HepG2 (cell line): ENCODE results near the gene MPZ. TPM values are rescaled to one million over a fixed set of nuclear protein-coding genes. Genes with fewer than 3 reads are reported as not detected.

Source experiments
- ATAC-seq: fragments of 200-7000 bp; cut with Tn5 transposase; 3 replicates; pipeline ENCODE4 v1.9.1; 2020; ENCODE audit warnings: mild to moderate bottlenecking, moderate library complexity
- BruUV-seq: library from RNA; stranded (reverse); fragments of 400-500 nt; replicated peaks from 2 replicates; lab custom pipeline; 2021; lab: Mats Ljungman, UMichigan
- CTCF ChIA-PET: fragments of 300-600 bp; formaldehyde crosslinking; extraction: SDS; loops from one replicate; lab custom pipeline; 2021; ENCODE audit warnings: low total read pairs, inconsistent platforms, low intra/inter-chr PET ratio; lab: Yijun Ruan, JAX
- POLR2A ChIA-PET: fragments of 350-600 bp; sonication (Branson Sonifier 250); formaldehyde crosslinking; loops from one replicate; lab custom pipeline; 2020; ENCODE audit warnings: antibody characterized with exemption, inconsistent platforms; lab: Yijun Ruan, JAX
- DNase-seq: peaks from one replicate; pipeline ENCODE4 v3.0.0-alpha.2; 2015; ENCODE audit warnings: low spot score
- FAIRE-seq: peaks from 3 replicates; lab custom pipeline; 2011; peaks lifted over from hg19 to GRCh38; lab: Jason Lieb, UNC
- H2AFZ ChIP-seq: one replicate; pipeline ENCODE4 v1.6.1; 2011; ENCODE audit warnings: low read length, inconsistent platforms
- H3K27ac ChIP-seq: fragments of 300-600 bp; 3 replicates; pipeline ENCODE4 v1.8.0; 2011; ENCODE audit warnings: mixed run types, mild to moderate bottlenecking, mixed read lengths, low read length, inconsistent platforms; ENCODE audit not compliant: insufficient read depth; ENCODE audit errors: extremely low read length
- H3K27me3 ChIP-seq, 2 experiments: fragments of 200-600 bp in 1 of 2; 2 replicates in 1 of 2; 3 replicates in 1 of 2; pipeline versions ENCODE4 v1.6.0 to v1.8.0; 2011; ENCODE audit warnings: low read length in 2 of 2, mild to moderate bottlenecking in 2 of 2, moderate library complexity in 2 of 2, inconsistent platforms in 1 of 2; ENCODE audit not compliant: insufficient read depth in 2 of 2, control insufficient read depth in 1 of 2
- H3K36me3 ChIP-seq, 2 experiments: fragments of 200-600 bp in 1 of 2; replicated peaks in 1 of 2; 2 replicates in 1 of 2; 3 replicates in 1 of 2; pipeline versions ENCODE4 v1.5.1 to v1.8.0; 2011; ENCODE audit warnings: low read length in 2 of 2, inconsistent platforms in 1 of 2; ENCODE audit not compliant: insufficient read depth in 2 of 2, control insufficient read depth in 1 of 2
- H3K4me1 ChIP-seq: 2 replicates; pipeline ENCODE4 v1.5.1; 2012; ENCODE audit warnings: low read length, inconsistent platforms; ENCODE audit not compliant: insufficient read depth
- H3K4me2 ChIP-seq: 2 replicates; pipeline ENCODE4 v1.6.0; 2011; ENCODE audit warnings: low read depth, low read length, inconsistent platforms
- H3K4me3 ChIP-seq, 3 experiments: fragments of 200-600 bp in 1 of 3; sonication (generic), shearing (Covaris generic) in 1 of 3; replicated peaks in 1 of 3; 2 replicates each; pipeline ENCODE4 v1.5.1; 2011 to 2016; ENCODE audit warnings: low read length in 3 of 3, inconsistent platforms in 2 of 3, low read depth in 2 of 3, mild to moderate bottlenecking in 2 of 3, control low read depth in 1 of 3, mixed read lengths in 1 of 3; ENCODE audit not compliant: insufficient read depth in 1 of 3
- H3K79me2 ChIP-seq: one replicate; pipeline ENCODE4 v1.6.1; 2011; ENCODE audit warnings: low read length, inconsistent platforms; ENCODE audit not compliant: insufficient read depth
- H3K9ac ChIP-seq: 2 replicates; pipeline ENCODE4 v1.6.0; 2011; ENCODE audit warnings: mild to moderate bottlenecking, low read depth, low read length, inconsistent platforms; ENCODE audit not compliant: insufficient read depth
- H3K9me3 ChIP-seq: 2 replicates; pipeline ENCODE4 v1.5.1; 2012; ENCODE audit warnings: mild to moderate bottlenecking, low read length
- H4K20me1 ChIP-seq: 2 replicates; pipeline ENCODE4 v1.6.0; 2011; ENCODE audit warnings: inconsistent platforms, mild to moderate bottlenecking, low read length, moderate library complexity; ENCODE audit not compliant: insufficient read depth
- CBX5 ChIP-seq: sonication (generic); formaldehyde crosslinking; IDR thresholded peaks from 2 replicates; pipeline ENCODE4 v1.4.0; 2020; ENCODE audit warnings: missing genetic modification reagents, borderline replicate concordance
- EHMT2 ChIP-seq: fragments of 200-600 bp; sonication (generic); IDR thresholded peaks from 2 replicates; pipeline ENCODE4 v1.7.0; 2017; ENCODE audit warnings: antibody characterized with exemption, low read depth, low read length, borderline replicate concordance
- FOXA3 ChIP-seq: IDR thresholded peaks from 2 replicates; pipeline ENCODE4 v1.6.1; 2016; ENCODE audit warnings: missing genetic modification reagents, missing compliant biosample characterization
- HNF4G ChIP-seq, 2 experiments: sonication (generic) in 1 of 2; formaldehyde crosslinking in 1 of 2; IDR thresholded peaks; 2 replicates each; pipeline versions ENCODE4 v1.4.0 to v1.6.1; 2011 to 2020; ENCODE audit warnings: borderline replicate concordance in 2 of 2, low read depth in 2 of 2, mild to moderate bottlenecking in 2 of 2, low read length in 1 of 2, missing genetic modification reagents in 1 of 2, moderate library complexity in 1 of 2
- MTF2 ChIP-seq: sonication (generic); formaldehyde crosslinking; IDR thresholded peaks from 2 replicates; pipeline ENCODE4 v1.5.0; 2020; ENCODE audit warnings: missing genetic modification reagents, borderline replicate concordance
- PHB2 ChIP-seq: fragments of 450-650 bp; IDR thresholded peaks from 2 replicates; pipeline ENCODE4 v1.6.1; 2018; ENCODE audit not compliant: partially characterized antibody
- SNAPC4 ChIP-seq: sonication (generic); formaldehyde crosslinking; IDR thresholded peaks from 2 replicates; pipeline ENCODE4 v1.4.0; 2020; ENCODE audit warnings: mild to moderate bottlenecking, missing genetic modification reagents
- SP5 ChIP-seq: IDR thresholded peaks from 2 replicates; pipeline ENCODE4 v1.6.1; 2016; ENCODE audit warnings: low read depth, borderline replicate concordance
- ZBTB2 ChIP-seq: sonication (generic); formaldehyde crosslinking; IDR thresholded peaks from 2 replicates; pipeline ENCODE4 v1.8.0; 2022; ENCODE audit warnings: low read depth, missing genetic modification reagents
- ZNF282 ChIP-seq: fragments of 450-650 bp; IDR thresholded peaks from 2 replicates; pipeline ENCODE4 v1.6.1; 2018; ENCODE audit not compliant: partially characterized antibody
- ZNF710 ChIP-seq: sonication (generic); formaldehyde crosslinking; IDR thresholded peaks from 2 replicates; pipeline ENCODE4 v1.5.0; 2020; ENCODE audit warnings: mild to moderate bottlenecking, missing genetic modification reagents, borderline replicate concordance
- ZNF749 ChIP-seq: sonication (generic); formaldehyde crosslinking; IDR thresholded peaks from 2 replicates; pipeline ENCODE4 v1.8.0; 2022; ENCODE audit warnings: mild to moderate bottlenecking, missing genetic modification reagents, moderate library complexity, borderline replicate concordance
- ZNF780A ChIP-seq: sonication (generic); formaldehyde crosslinking; IDR thresholded peaks from 2 replicates; pipeline ENCODE4 v1.8.0; 2022; ENCODE audit warnings: mild to moderate bottlenecking, missing genetic modification reagents, moderate library complexity
- WGBS: methylation state at CpG from one replicate; pipeline ENCODE4 v1.1.6; 2017; ENCODE audit warnings: low lambda C conversion rate; 5-methylcytosine and 5-hydroxymethylcytosine counted together
- in situ Hi-C: cut with HindIII; loops from 2 replicates; pipeline ENCODE4 v1.10.0; 2017; ENCODE audit warnings: low pct_unique_long_range_greater_than_20kb; ENCODE audit not compliant: extremely low pct_ligation_motif_present
- intact Hi-C: fragments of 100-400 bp; cut with micrococcal nuclease; formaldehyde crosslinking; loops from one replicate; pipeline ENCODE4 v1.10.0; 2022; ENCODE audit not compliant: unreplicated experiment
- polyA plus RNA-seq, 8 experiments: library from polyadenylated mRNA; depleted of rRNA in 3 of 8; stranded (reverse) in 7 of 8; unstranded in 1 of 8; fragments of >200 nt; fragmentation: Illumina TruSeq in 4 of 8; extraction: Trizol in 4 of 8; gene quantifications; 2 replicates each; pipeline versions ENCODE4 v1.2.1 to v1.2.3, GENCODE V29; 2011 to 2016; ENCODE audit warnings: low read depth in 4 of 8, missing spikeins in 1 of 8, mixed read lengths in 1 of 8; ENCODE audit not compliant: insufficient read depth in 1 of 8
- total RNA-seq, 5 experiments: library from RNA; depleted of rRNA; stranded (reverse); fragments of >200 nt; fragmentation: Illumina TruSeq; extraction: Trizol; gene quantifications; 2 replicates each; pipeline ENCODE4 v1.2.3, GENCODE V29; 2016; ENCODE audit warnings: low read depth in 1 of 5

The MPZ gene
- total and polyA plus RNA-seq, 2 of the 13 experiments (the other 11 are each of a cell fraction or from before 2014, with no cell fraction given) = 18.3 to 24.6 TPM

GRCh38 chr1:161260376-161261260, 49.1 kb downstream of the MPZ start (continued):
- TF ChIP-seq HNF4G (IDR thresholded peaks at IDR 0.05; ENCODE audit: borderline replicate concordance, low read depth, low read length) (peak; percentile 11; the same call in 1 of the 2 replicates), HNF4G (CRISPR knock-in tag; IDR thresholded peaks at IDR 0.05; ENCODE audit: borderline replicate concordance, low read depth) (no peak), MTF2 (CRISPR knock-in tag) (no peak), SP5 (CRISPR knock-in tag) (peak; percentile 61), FOXA3 (0 out of 2 replicates have a peak, but pooled peaks have one; percentile 34), ZBTB2 (no peak)

DNA sequence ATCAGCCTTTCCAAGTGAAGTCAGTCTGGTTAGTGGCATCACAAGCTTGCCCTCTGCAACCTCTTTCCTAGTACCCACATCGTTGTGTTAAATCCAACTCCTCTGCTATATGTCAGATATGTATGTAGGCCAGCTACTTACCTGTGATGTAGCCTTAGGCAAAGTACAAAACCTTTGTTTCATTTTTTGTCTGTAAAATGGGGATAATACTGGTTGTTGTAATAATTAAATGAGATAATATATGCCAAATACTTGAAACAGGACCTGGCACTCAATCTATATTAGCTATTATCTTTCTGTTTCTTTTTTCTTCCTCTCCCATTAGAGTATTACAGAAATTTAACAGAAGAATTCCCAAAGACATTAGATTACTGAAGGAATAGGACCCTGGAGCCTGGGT, 50.0 kb downstream of the MPZ start:
- Histone ChIP-seq H3K36me3 (no peaks in the 10 kb centered on the region), H4K20me1 (no peaks in the 10 kb centered on the region), H3K79me2 (no peaks in the 10 kb centered on the region), H3K4me2 (no peak overlapping the region), H3K27ac (no peak overlapping the region), H3K9ac (no peak overlapping the region), H3K9me3 (peaks cover 11% of the 10 kb centered on the region), H3K4me3 (no peak overlapping the region), H3K27me3 (peaks cover 0 to 16% of the 10 kb centered on the region in 2 experiments; a peak in 3 of 5 replicates), H2AFZ (no peak overlapping the region), H3K4me1 (peaks cover 51% of the 10 kb centered on the region)
- ChIA-PET POLR2A (no interaction called here), CTCF (no interaction called here)
- intact Hi-C loops (no loop called here), in situ Hi-C loops (no loop called here)
- FAIRE-seq (no peak), ATAC-seq (no peak), DNase-seq (no peak)
- BruUV-seq = no TSS peak
- WGBS = 33% methylated on average over 1 of the region's 1 CpG
- no peak for TF ChIP-seq CBX5 (CRISPR knock-in tag)
- no peak for TF ChIP-seq ZNF749
- no peak for TF ChIP-seq EHMT2
- no peak for TF ChIP-seq SNAPC4 (CRISPR knock-in tag)
- TF ChIP-seq ZNF282 = no peak
- TF ChIP-seq ZNF780A (CRISPR knock-in tag) = no peak
- no peak for TF ChIP-seq ZNF710
- no peak for TF ChIP-seq PHB2
